ENCODE measurements around the gene PADI3.

The PADI3 gene

GRCh38 chr1:17280436-17280835 is 31.5 kb downstream of the PADI3 start:
- no peak overlapping the region for H3K27ac ChIP-seq
- TF ChIP-seq CTCF (IDR thresholded peaks at IDR 0.05), result no peak
- no peak overlapping the region for H3K4me3 ChIP-seq
- DNase-seq (ENCODE audit: low spot score), result no peak

GRCh38 chr1:17280894-17281293 is 32.0 kb downstream of the PADI3 start:
- no peak for TF ChIP-seq CTCF (IDR thresholded peaks at IDR 0.05)
- Histone ChIP-seq H3K27ac (no peak overlapping the region), H3K4me3 (no peak overlapping the region)
- DNase-seq (ENCODE audit: low spot score), result no peak

- no peak overlapping the region for H3K4me3 ChIP-seq
- no peak for DNase-seq (ENCODE audit: low spot score)
- TF ChIP-seq CTCF (IDR thresholded peaks at IDR 0.05), result no peak
- no peak overlapping the region for H3K27ac ChIP-seq
These were observed 32.9 kb downstream of the PADI3 start for GRCh38 chr1:17281775-17282181.

GRCh38 chr1:17282836-17283235 is 33.9 kb downstream of the PADI3 start:
- H3K4me3 ChIP-seq, result no peak overlapping the region
- no peak for DNase-seq (ENCODE audit: low spot score)
- no peak overlapping the region for H3K27ac ChIP-seq

GRCh38 chr1:17286646-17287045 is 37.7 kb downstream of the PADI3 start:
- Histone ChIP-seq H3K4me3 (no peak overlapping the region), H3K27ac (no peak overlapping the region)
- no peak for DNase-seq (ENCODE audit: low spot score)
- TF ChIP-seq CTCF (IDR thresholded peaks at IDR 0.05), result no peak

More at GRCh38 chr1:17282836-17283235, 33.9 kb downstream of the PADI3 start:
- TF ChIP-seq CTCF (IDR thresholded peaks at IDR 0.05), result no peak

GRCh38 chr1:17287130-17287776 is 38.4 kb downstream of the PADI3 start:
- no peak for DNase-seq (ENCODE audit: low spot score)
- H3K4me3 ChIP-seq, result no peak overlapping the region
- no peak for TF ChIP-seq CTCF (IDR thresholded peaks at IDR 0.05)
- H3K27ac ChIP-seq, result no peak overlapping the region

GRCh38 chr1:17289721-17290120 is 40.8 kb downstream of the PADI3 start:
- no peak for DNase-seq (ENCODE audit: low spot score)
- no peak for TF ChIP-seq CTCF (IDR thresholded peaks at IDR 0.05)
- Histone ChIP-seq H3K4me3 (no peak overlapping the region), H3K27ac (no peak overlapping the region)
